Right lobe of liver (tissue), 6 donors: ENCODE data around the gene CBL. TPM values are rescaled to one million over a fixed set of nuclear protein-coding genes. Genes with fewer than 3 reads are reported as not detected.

Source experiments
- ATAC-seq, 4 donors: fragments of 200-7000 bp; cut with Tn5 transposase; one replicate each; pipeline ENCODE4 v1.9.1; 2020; ENCODE audit warnings: mild to moderate bottlenecking in 4 of 4, moderate library complexity in 4 of 4
- DNase-seq, 3 donors: peaks; one replicate each; pipeline ENCODE4 v3.0.0-alpha.2; 2020
- H3K27ac ChIP-seq, 3 donors: fragments of 200-600 bp; one replicate each; pipeline ENCODE4 v1.8.0; 2022
- H3K27me3 ChIP-seq, 2 donors: fragments of 200-600 bp; one replicate each; pipeline ENCODE4 v1.8.0; 2022
- H3K36me3 ChIP-seq, 4 donors: fragments of 200-600 bp; sonication (generic) in 1 of 4; one replicate each; pipeline versions ENCODE4 v1.5.1 to v1.8.0; 2017 to 2022; ENCODE audit warnings: control low read depth in 1 of 4
- H3K4me1 ChIP-seq, 4 donors: fragments of 200-600 bp; sonication (generic) in 1 of 4; one replicate each; pipeline versions ENCODE4 v1.5.1 to v1.8.0; 2017 to 2022; ENCODE audit warnings: control low read depth in 1 of 4
- H3K4me3 ChIP-seq, 3 donors: fragments of 200-600 bp; one replicate each; pipeline ENCODE4 v1.8.0; 2022
- H3K9me3 ChIP-seq, 4 donors: fragments of 200-600 bp; sonication (generic) in 1 of 4; one replicate each; pipeline versions ENCODE4 v1.5.1 to v1.8.0; 2017 to 2022; ENCODE audit warnings: control low read depth in 1 of 4
- CTCF ChIP-seq, 4 donors: fragments of 200-600 bp in 3 of 4; fragments of 450-650 bp in 1 of 4; IDR thresholded peaks; one replicate each; pipeline versions ENCODE4 v1.5.1 to v1.8.0; 2016 to 2022; ENCODE audit warnings: antibody characterized with exemption in 4 of 4, mild to moderate bottlenecking in 2 of 4
- POLR2A ChIP-seq: fragments of 450-650 bp; IDR thresholded peaks from one replicate; pipeline ENCODE4 v1.6.1; 2017; ENCODE audit warnings: antibody characterized with exemption, mild to moderate bottlenecking
- WGBS: methylation state at CpG from one replicate; pipeline ENCODE4 v1.1.6; 2018; ENCODE audit warnings: low coverage, low lambda C conversion rate; ENCODE audit not compliant: insufficient coverage; ENCODE audit errors: missing lambda C conversion rate; 5-methylcytosine and 5-hydroxymethylcytosine counted together
- intact Hi-C, 2 donors: fragments of 100-400 bp; cut with DNase I; formaldehyde crosslinking; loops; one replicate each; pipeline versions ENCODE4 v1.11.2 to v1.14.1; 2022
- total RNA-seq, 6 experiments: library from RNA; depleted of rRNA in 2 of 6; stranded (reverse); fragments of >200 nt in 2 of 6; fragmentation: NEBNext Ultra II Directional in 3 of 6; extraction: Animal tissue kit (Norgen Biotek cat#: 25700) in 3 of 6; gene quantifications; one replicate each; pipeline versions ENCODE4 v1.1.0 to v1.2.4, GENCODE V29; 2016 to 2023
- donor health status: DM: no; HTN: yes; CAD: no.
- donor health status: DM: no; HTN: no; CAD: no.
- donor health status: DM: no; HTN: no; CAD: no.
- donor health status: DM: no; HTN: yes; CAD: no.
- donor health status: DM: no; HTN: yes; CAD: no.

The CBL gene
- total RNA-seq, 6 experiments from 2014 or later = 3.1 to 7.1 (median 4.6) TPM

- Histone ChIP-seq H3K4me1 (peaks cover 0 to 11% (median 1%) of the 10 kb centered on the region in 4 donors), H3K27me3 (no peaks in the 10 kb centered on the region), H3K36me3 (no peaks in the 10 kb centered on the region), H3K9me3 (no peaks in the 10 kb centered on the region), H3K4me3 (no peak overlapping the region), H3K27ac (no peak overlapping the region)
- TF ChIP-seq POLR2A = no peak
- TF ChIP-seq CTCF (IDR thresholded peaks at IDR 0.05) = no peak
- ATAC-seq = no peak
- DNase-seq = no peak
- intact Hi-C loops = no loop called here
- 94% methylated on average over 4 of the region's 4 CpGs for WGBS
These were observed 23.6 kb downstream of the CBL start for GRCh38 chr11:119229741-119230140.

GRCh38 chr11:119236490-119236889, 30.4 kb downstream of the CBL start:
- Histone ChIP-seq H3K27ac (no peak overlapping the region), H3K4me3 (no peak overlapping the region), H3K27me3 (no peaks in the 10 kb centered on the region), H3K9me3 (no peaks in the 10 kb centered on the region), H3K4me1 (peaks cover 0 to under 1% (median 0%) of the 10 kb centered on the region in 4 donors), H3K36me3 (no peaks in the 10 kb centered on the region)
- DNase-seq = no peak
- no peak for TF ChIP-seq CTCF (IDR thresholded peaks at IDR 0.05)
- TF ChIP-seq POLR2A = no peak
- no peak for ATAC-seq
- intact Hi-C loops = no loop called here

- DNase-seq (no peak), ATAC-seq (no peak)
- H3K36me3 ChIP-seq = no peaks in the 10 kb centered on the region
- H3K4me1 ChIP-seq = no peaks in the 10 kb centered on the region
- no peaks in the 10 kb centered on the region for H3K27me3 ChIP-seq
- intact Hi-C loops = no loop called here
- H3K4me3 ChIP-seq = no peak overlapping the region
- 58% methylated on average over 1 of the region's 1 CpG for WGBS
- no peak overlapping the region for H3K27ac ChIP-seq
- no peaks in the 10 kb centered on the region for H3K9me3 ChIP-seq
- TF ChIP-seq CTCF (IDR thresholded peaks at IDR 0.05) (no peak), POLR2A (no peak)
These were observed 30.8 kb downstream of the CBL start for GRCh38 chr11:119236891-119237290.

GRCh38 chr11:119237515-119237914, 31.4 kb downstream of the CBL start:
- TF ChIP-seq CTCF (IDR thresholded peaks at IDR 0.05) (no peak), POLR2A (no peak)
- H3K36me3 ChIP-seq = no peaks in the 10 kb centered on the region
- intact Hi-C loops = no loop called here

More at GRCh38 chr11:119237515-119237914, 31.4 kb downstream of the CBL start:
- H3K27ac ChIP-seq = no peak overlapping the region
- no peaks in the 10 kb centered on the region for H3K9me3 ChIP-seq
- no peak for DNase-seq
- ATAC-seq = no peak
- H3K4me1 ChIP-seq = no peaks in the 10 kb centered on the region
- no peaks in the 10 kb centered on the region for H3K27me3 ChIP-seq
- no peak overlapping the region for H3K4me3 ChIP-seq
